PFSK-1 (cell line): ENCODE data around the gene GALNT10.

Source experiments
- FOXP2 ChIP-seq: optimal IDR thresholded peaks from 2 replicates; pipeline ENCODE3; 2011; ENCODE audit warnings: borderline replicate concordance, control low read depth, inconsistent platforms; ENCODE audit not compliant: insufficient read depth; ENCODE audit errors: extremely low read length, extremely low read depth
- POLR2AphosphoS5 ChIP-seq: IDR thresholded peaks from 2 replicates; pipeline ENCODE4 v1.6.1; 2012; ENCODE audit warnings: low read depth, mild to moderate bottlenecking, control low read depth, low read length, moderate library complexity
- REST ChIP-seq, 2 experiments: IDR thresholded peaks; 2 replicates each; pipeline versions ENCODE4 v1.6.1 to v1.8.0; 2011 to 2012; ENCODE audit warnings: low read depth in 2 of 2, low read length in 2 of 2, control low read depth in 1 of 2, inconsistent platforms in 1 of 2, mild to moderate bottlenecking in 1 of 2, moderate library complexity in 1 of 2; ENCODE audit not compliant: insufficient read depth in 1 of 2
- SIN3A ChIP-seq: IDR thresholded peaks from 2 replicates; pipeline ENCODE4 v1.6.1; 2012; ENCODE audit warnings: mild to moderate bottlenecking, low read length, moderate library complexity, borderline replicate concordance; ENCODE audit not compliant: insufficient read depth
- TAF1 ChIP-seq: IDR thresholded peaks from 2 replicates; pipeline ENCODE4 v1.6.1; 2012; ENCODE audit warnings: low read length, control low read depth, borderline replicate concordance; ENCODE audit not compliant: insufficient read depth

The GALNT10 gene

DNA sequence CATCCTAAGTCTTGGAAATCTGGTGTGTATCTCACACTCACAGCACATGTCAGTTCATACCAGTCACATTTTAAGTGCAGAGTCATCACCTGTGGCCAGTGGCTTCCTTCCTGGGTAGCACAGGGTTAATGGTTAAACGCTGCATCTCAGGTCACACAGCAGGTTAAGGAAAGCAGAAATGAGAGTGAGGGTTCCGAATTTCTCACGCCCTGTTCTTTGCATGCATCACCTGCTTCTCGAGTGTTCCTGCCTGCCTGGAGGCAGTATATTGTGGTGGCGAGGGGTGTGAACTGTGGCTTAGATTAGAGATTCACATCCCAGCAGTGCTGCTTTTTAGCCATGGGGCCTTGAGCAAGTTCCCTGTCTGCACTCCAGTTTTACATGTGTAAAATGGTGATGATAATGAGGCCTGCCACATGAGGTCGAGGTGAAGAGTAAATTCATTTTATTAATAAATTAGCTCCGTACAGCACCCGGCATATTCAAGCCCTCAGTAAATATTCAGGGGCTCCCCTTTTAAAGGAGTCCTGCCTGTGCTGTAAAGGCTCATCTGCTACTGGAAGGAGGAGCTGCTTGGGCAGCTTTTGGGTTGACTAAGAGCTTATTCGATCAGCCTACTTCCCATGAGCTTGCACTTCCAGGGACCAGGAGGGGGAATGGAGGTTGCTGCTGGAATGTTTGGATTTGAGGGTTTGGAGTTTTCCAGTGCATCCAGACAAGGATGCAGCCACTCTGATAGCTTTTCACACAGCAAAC, 194.1 kb downstream of the GALNT10 start:
- TF ChIP-seq POLR2AphosphoS5, result no peak
- no peak for TF ChIP-seq FOXP2
- TF ChIP-seq SIN3A, result no peak
- TF ChIP-seq TAF1, result no peak
- no peak for TF ChIP-seq REST (IDR thresholded peaks at IDR 0.05; ENCODE audit: insufficient read depth in 1 of 2, low read depth in 2 of 2, low read length in 2 of 2)

DNA sequence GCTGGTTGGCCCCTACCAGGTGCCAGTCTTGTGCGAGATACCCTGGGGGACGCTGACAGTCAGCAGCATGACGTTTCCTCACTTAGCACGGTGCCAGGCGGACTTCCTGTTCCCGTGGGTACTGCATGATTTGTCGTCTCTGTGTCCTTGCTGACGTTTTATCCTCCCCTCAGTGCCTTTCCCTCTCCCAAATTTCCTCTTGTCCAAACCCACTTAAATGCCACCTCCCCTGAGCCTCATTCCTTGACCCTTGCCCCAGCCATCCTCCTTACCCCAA, 194.6 kb downstream of the GALNT10 start:
- TF ChIP-seq TAF1, result no peak
- TF ChIP-seq REST (IDR thresholded peaks at IDR 0.05; ENCODE audit: insufficient read depth in 1 of 2, low read depth in 2 of 2, low read length in 2 of 2), result no peak
- no peak for TF ChIP-seq SIN3A
- no peak for TF ChIP-seq POLR2AphosphoS5
- TF ChIP-seq FOXP2, result no peak

DNA sequence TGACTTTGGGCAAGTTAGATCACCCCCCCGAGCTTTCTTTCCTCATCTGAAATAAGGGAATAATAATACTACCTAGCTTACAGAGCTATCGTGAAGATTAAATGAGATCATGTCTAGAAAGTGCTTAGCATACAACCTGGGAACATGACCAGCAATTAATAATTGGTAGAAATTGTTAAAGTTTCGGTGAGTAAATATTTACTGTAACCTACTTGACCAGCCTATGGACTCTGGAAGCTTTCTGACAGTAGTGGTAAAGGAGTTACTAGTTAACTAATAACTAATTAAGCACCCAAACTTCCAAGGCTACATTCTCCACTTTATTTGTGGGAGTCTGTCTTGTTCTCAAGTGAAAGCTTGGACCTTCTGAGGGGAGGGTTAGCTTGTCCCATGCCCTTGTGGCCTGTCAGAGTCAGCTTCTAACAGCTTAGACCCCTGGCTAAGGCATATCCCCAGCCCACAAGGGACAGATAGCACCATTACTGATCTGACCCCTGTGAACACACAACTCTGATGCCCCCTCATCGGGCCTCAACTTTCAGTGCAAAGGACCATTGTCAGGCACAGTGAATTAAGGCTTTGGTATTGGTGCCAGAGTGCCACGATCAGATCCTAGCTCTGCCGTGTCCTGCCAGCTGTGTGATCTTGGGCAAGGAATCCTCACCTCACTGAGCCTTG, 196.6 kb downstream of the GALNT10 start:
- no peak for TF ChIP-seq SIN3A
- TF ChIP-seq TAF1, result no peak
- TF ChIP-seq POLR2AphosphoS5, result no peak
- TF ChIP-seq REST (IDR thresholded peaks at IDR 0.05; ENCODE audit: insufficient read depth in 1 of 2, low read depth in 2 of 2, low read length in 2 of 2), result no peak
- TF ChIP-seq FOXP2, result no peak

DNA sequence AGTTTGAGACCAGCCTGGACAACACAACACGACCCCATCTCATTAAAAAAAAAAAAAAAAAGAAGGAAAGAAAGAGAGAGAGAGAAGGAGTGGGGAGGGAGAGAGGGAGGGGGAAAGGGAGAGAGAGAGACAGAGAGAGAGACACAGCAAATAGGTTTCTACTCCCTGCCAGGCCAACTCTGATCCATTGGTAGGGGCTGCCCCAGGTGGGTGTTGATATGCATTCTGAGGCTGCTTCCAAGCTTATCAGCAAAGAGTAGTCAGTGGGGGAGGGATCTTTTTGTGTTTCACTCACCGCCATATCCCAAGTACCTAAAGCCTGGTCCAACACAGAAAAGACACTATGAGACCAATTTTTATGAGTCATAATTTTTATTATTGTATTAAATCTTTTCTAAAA, 198.3 kb downstream of the GALNT10 start:
- TF ChIP-seq SIN3A (no peak), TAF1 (no peak), REST (IDR thresholded peaks at IDR 0.05; ENCODE audit: insufficient read depth in 1 of 2, low read depth in 2 of 2, low read length in 2 of 2) (no peak), FOXP2 (no peak), POLR2AphosphoS5 (no peak)
